Diencephalon (tissue), 1 donor: ENCODE measurements around the gene CLSTN2. TPM values are rescaled to one million over a fixed set of nuclear protein-coding genes. Genes with fewer than 3 reads are reported as not detected.

ENCODE experiments used
- small RNA-seq: library from RNA; depleted of rRNA; stranded (forward); fragments of <200 nt; gene quantifications from one replicate; pipeline ENCODE3, GENCODE V24; 2014
- total RNA-seq: library from RNA; depleted of rRNA; stranded (reverse); fragments of >200 nt; gene quantifications from one replicate; pipeline ENCODE4 v1.2.3, GENCODE V29; 2014

Gene CLSTN2
- 36.7 TPM for total RNA-seq

DNA sequence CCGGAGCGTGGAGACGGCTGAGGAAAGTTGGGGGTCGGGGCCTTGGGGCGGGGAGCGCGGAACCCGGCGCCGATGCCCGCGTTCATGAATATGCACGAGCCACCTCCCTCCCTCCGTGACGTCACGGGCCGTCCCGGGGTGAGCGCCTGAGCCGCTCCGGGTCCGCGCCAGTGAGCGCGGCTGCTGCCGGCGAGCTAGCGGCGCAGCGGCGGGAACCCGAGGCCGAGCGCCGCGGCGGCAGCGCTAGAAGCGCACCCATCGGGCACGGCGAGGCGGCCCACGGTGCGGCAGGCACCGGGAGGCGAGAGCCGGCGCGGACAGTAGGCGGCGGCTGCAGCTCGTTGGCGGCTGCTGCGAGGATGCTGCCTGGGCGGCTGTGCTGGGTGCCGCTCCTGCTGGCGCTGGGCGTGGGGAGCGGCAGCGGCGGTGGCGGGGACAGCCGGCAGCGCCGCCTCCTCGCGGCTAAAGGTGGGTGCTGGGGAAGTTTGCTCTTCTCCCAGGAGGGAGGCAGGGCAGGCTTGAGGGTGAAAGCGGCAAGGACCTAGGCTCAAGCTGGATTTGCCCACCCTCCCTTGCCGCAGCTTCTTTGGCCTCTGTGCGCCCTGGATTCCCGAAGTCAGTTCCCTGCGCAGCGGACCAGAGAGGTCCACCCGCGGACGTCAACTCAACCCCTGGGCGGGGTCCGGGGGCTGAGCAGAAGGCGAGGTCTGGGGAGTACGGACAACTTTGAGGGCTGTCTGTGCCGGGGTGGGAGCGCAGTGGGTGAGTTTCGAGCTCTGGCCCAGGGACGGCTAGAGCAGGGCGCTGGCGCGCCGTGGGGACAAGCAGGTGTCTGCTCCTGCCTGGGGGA is at the start of gene CLSTN2:
Gene CLSTN2, plus strand, starts transcription at position 170 of the 850 bp plus-strand sequence.

Small RNA genes within 50 kb of the gene (small RNA-seq; reads per million reads assigned to genes)
- gene AC048346.1, result not detected
